HG02763 (cell line): ENCODE data around the gene PLA2G4C.
A peak's percentile ranks its signal among the peaks of the same experiment; 100 is the strongest.

Experiments used
- ATAC-seq: cut with Tn5 transposase; IDR thresholded peaks from one replicate; pipeline ENCODE4 v1.9.1; 2021; ENCODE audit warnings: mild to moderate bottlenecking, moderate library complexity; ENCODE audit not compliant: unreplicated experiment

Gene PLA2G4C

DNA sequence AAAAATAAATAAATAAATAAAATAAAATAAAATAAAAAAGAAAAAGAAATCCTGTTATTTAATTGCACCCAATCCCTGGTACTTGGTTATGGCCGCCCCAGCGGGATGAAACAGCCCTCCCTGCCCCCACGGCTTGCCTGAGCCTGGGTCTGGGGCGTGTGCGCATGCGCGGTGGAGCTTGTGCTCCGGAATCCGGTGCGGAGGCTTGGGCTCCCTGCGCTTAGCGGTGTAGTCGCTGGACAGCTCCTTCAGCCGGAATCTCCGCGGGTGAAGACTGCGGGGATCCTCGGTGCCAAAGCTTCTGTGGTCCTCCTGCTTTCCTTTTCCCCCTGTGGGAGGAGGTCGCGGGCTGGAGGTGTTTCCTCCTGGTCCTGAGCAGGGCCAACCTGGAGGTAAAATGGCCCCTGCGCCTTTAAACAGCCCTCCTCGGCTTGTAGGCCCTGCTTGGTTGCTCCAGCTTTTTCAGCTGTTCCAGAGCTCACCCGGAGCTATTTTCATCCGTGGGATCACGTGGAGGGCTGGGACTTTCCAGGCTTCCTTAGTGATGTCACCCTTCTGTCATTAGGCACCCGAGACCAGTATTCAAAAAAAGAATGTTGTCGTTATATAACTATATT lies at the start of gene PLA2G4C:
Gene PLA2G4C (minus strand): TSS at position 468 of the 617 bp plus-strand sequence. CDS start 4,288 bp downstream, outside the sequence.
- peak; percentile 53 for ATAC-seq

- no peak for ATAC-seq
These were observed 47.7 kb upstream of the PLA2G4C start for GRCh38 chr19:48158210-48158790.

DNA sequence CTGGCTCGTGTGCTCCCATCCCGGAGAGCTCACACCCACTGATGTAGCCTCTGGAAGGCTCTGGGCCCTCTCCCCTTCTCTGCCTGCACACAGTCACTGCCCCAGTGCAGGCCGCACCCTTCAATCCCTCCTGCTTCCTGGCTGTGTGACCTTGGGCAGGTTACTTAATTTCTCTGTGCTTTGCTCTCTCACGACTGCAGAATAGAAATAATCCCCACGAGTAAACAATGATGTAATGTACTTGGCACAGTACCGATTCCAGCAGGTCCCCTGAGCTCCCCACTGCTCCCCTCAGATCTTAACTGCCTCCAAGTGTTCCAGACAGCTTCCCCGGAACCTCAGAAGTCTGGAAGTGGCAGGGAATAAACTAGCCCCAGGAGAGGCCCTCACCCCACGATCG lies 43.4 kb upstream of the PLA2G4C start:
- ATAC-seq = no peak

DNA sequence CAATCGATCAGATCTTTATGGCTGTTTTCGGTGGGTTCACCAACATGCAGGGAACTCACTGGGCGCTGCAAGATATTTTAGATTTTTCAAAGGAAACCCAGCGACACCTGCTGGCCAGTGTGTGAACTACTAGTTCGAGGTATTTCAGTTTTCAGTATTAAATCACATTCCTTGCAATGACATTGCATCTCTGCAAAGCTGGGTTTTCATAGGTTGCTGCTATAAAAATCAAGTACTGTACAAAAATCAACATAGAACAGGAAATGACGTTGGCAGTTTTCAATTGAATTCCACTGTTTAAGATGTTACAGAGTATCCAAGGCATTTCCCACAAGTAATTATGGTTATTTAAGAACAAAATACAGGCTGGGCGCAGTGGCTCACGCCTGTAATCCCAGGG lies 41.9 kb upstream of the PLA2G4C start:
- no peak for ATAC-seq

DNA sequence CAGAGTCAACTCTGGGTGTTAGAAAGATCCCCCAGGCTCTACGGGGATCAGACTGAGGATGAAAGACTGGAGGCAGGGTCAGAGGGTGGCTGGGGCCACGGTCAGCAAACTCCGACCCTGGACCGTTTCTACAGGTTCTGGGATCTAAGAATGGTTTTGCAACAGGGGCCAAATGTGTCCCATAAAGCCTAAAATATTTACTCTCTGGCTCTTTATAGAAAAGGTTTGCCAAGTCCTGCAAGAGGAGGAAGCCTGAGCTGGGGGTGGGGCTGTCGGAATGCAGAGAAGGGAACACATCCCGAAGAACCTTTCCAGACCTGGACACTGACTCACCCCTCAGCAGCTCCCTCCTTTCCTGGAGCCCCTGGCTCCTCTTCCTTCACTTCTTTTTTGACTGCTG lies 38.8 kb upstream of the PLA2G4C start:
- no peak for ATAC-seq

DNA sequence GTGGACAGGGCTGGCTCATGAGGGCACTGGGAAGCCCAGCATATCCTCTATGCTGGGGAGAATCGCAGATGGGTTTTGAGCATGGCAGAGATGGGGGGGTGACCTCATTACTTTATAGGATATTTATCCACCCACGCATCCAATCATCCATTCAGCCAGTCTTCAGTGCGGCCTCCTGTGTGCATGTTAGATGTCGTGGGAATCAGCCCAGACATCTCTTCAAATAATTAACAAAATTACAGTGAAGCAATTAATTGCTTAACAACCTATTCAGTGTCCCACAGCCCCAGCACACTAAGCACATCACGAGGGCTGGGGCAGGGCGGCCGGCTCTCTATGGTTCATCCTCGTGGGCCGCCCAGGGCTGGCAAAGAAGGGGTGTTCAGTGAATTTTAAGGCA lies 38.0 kb upstream of the PLA2G4C start:
- ATAC-seq = no peak

- no peak for ATAC-seq
These were observed 37.1 kb upstream of the PLA2G4C start for GRCh38 chr19:48147597-48148175.

DNA sequence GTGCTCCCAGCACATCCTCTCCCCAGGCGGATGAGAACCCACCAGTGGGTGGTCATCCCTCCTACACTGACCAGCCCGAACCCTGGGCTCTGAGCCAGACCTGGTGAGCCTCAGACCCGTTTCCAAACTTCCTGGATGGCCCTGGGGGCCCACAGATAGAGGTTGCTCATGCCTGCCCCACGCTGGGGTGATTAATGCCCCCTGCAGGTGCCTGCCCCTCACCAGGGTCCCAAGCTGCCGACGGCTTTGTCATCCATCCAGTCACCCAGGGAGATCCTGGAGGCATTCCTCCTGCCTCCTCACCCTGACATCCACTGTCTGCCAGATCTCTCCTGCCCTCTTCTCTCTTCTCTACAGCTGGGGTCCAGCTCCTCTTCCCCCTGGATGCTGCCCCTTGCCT lies 28.4 kb upstream of the PLA2G4C start:
- ATAC-seq = no peak

DNA sequence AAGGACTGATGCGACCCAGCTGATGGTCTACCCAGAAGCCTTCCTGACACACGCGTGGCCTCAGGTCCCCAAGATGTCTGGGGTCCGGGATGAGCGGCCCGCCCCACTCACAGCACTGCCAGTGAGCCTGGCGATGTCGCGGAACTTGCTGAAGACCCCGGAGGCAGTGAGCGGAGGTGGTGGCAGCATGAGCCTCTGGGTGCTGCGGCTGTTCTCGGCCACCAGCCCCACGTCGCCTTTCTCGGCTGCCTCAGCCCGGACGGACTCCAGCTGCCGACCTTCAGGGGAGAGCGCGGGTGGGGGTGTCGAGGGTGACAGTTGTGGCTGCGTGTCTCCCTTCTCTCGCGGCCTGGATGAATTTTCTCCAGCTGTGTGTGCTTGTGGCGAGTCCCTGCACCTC lies 26.8 kb upstream of the PLA2G4C start:
- ATAC-seq = no peak

- no peak for ATAC-seq
These were observed 25.9 kb upstream of the PLA2G4C start for GRCh38 chr19:48136547-48136946.

DNA sequence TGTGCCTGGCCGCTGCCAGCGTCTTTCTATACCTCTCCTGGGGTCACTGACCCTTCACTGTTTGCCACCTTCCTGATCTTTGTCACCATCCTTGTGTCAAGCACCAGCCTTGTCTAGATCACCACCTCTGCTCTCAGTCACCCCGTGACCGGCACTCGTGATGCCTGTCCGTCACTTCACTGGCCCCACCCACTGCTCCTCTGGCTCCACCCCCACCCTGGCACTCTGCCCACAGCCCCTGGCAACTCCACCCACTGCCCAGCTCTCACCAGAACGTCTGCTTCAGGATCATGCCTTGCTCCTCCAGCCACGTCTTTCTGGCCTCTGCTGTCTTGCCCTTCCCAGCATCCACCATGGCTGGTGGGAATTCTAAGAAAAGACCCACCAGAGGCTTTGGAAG lies 24.8 kb upstream of the PLA2G4C start:
- no peak for ATAC-seq

DNA sequence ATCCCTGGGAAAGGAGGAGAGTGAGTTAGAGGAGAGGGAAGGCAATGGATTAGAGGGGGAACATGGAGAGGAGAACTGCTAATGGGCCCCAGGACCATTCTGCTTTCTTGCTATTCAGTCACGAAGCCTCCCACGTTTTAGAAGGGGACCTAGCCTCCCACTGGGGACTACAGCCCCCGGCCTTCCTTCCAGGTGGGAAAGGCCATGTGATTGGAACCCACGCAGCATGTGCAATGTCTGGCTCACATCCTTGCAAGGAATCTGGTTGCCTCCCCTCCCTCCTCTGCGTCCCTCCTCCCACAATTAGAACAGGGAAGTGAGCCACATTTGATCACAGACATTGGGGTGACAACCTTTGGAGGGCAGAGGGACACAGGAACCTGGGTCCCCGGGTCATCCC lies 22.5 kb upstream of the PLA2G4C start:
- no peak for ATAC-seq

GRCh38 chr19:48127561-48127960 lies 16.9 kb upstream of the PLA2G4C start:
- ATAC-seq = no peak

GRCh38 chr19:48123907-48124651 lies 13.5 kb upstream of the PLA2G4C start:
- no peak for ATAC-seq

GRCh38 chr19:48122421-48122820 lies 11.8 kb upstream of the PLA2G4C start:
- ATAC-seq = no peak

- ATAC-seq = no peak
These were observed 11.3 kb upstream of the PLA2G4C start for GRCh38 chr19:48121909-48122371.

- no peak for ATAC-seq
These were observed 10.4 kb upstream of the PLA2G4C start for GRCh38 chr19:48121066-48121465.

GRCh38 chr19:48120505-48120904 lies 9.9 kb upstream of the PLA2G4C start:
- ATAC-seq = no peak

DNA sequence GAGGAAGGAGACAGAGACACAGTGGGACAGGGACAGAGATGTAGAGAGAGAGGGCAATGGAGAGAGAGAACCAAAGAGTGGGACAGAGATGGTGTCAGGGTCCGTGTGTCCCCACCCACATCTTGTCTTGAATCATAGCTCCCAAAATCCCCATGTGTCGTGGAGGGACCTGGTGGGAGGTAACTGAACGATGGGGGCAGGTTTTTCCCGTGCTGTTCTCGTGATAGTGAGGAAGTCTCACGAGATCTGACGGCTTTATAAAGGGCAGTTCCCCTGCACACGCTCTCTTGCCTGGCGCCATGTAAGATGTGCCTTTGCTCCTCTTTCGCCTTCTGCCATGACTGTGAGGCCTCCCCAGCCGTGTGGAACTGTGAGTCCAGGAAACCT lies 7.5 kb upstream of the PLA2G4C start:
- ATAC-seq = no peak

GRCh38 chr19:48117515-48118130 lies 7.0 kb upstream of the PLA2G4C start:
- ATAC-seq = no peak

DNA sequence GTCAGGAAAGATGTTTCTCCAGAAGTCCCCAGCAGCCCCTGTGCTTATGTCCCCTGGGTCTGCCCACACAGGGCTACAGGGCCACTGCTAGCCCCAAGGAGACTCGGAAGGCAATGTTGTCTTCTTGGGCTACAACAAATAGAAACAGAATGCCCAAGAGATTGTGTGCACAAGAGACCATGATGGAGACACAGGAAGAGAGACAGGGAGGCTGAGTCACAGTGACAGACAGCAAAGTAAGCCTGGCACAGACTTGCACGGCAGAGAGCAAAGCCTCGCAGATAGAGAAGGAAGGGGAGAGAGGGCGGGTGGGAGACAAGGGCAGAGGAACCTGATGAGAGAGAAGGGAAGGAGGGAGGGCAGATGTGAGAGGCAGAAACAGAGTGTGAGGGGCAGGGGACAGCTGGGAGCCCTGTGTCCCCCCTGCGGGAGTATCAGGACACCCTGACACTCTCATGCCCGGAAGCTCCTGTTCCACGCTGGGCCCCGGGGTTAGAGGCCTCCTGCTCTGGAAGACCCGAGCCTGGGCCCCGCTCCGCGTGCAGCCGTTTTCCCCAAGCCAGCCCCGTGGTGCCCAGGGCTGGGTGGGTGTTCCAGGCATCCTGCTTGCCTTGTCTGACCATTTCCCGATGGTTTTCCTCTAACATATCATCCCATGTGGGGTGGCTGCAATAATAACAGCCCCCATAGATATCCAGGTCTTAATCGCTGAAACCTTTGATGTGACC lies 2.7 kb upstream of the PLA2G4C start:
- ATAC-seq = no peak
